ENCODE results near the gene KANK2.

DNA sequence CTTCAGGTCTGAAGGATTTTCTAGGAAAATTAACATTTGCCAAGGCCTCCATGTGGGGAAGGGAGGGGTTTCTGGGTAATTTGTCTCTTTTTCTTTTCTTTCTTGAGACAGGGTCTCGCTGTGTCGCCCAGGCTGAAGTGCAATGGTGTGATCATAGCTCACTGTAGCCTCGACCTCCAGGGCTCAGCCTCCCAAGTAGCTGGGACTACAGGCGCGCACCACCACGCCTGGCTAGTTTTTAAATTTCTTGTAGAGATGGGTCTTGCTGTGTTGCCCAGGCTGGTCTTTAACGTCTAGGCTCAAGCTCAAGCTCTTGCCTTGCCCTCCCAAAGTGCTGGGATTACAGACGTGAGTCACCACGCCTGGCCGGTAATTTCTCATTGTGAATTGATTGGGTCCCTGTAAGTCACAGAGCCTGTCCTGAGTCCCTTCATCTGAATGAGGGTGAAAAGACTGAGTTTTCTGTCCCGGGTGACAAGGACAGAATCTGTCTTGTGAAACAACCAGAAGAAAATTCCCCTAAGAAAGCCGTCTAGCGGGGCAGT, 31.8 kb downstream of the KANK2 start:
- TF ChIP-seq POLR2A (IDR thresholded peaks at IDR 0.05; ENCODE audit: low read depth, low read length): no peak
- no peak for TF ChIP-seq POLR2AphosphoS5 (IDR thresholded peaks at IDR 0.05; ENCODE audit: low read depth, low read length)
- TF ChIP-seq POU2F2 (IDR thresholded peaks at IDR 0.05; ENCODE audit: low read depth, low read length): no peak

Measured in GM12891 (cell line).